VCaP (cell line): ENCODE measurements around the gene ITSN2.

ENCODE experiments used
- H3K27ac ChIP-seq: fragments of 450-650 bp; 2 replicates; pipeline ENCODE4 v1.5.1; 2017
- TF ChIP-seq, protein P1 (sequence below): fragments of 450-650 bp; conservative IDR thresholded peaks from 2 replicates; pipeline ENCODE4 v1.5.1; 2017; ENCODE audit warnings: mild to moderate bottlenecking, moderate library complexity

Gene ITSN2

DNA sequence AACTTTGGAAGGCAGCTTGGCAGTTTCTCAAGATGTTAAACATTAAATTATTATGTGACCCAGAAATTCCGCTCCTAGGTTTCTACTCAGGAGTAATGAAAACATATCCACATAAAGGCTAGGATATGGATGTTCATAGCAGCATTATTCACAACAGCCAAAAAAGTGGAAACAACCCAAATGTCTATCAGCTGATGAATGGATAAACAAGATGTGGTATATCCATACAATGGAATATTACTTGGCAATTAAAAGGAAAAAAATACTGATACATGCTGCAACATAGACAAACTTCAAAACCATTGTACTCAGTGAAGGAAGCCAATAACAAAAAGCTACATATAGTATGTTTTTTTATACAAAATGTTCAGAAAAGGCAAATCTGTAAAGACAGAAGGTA is 197.8 kb downstream of the ITSN2 start:
- TF ChIP-seq, protein P1, sequence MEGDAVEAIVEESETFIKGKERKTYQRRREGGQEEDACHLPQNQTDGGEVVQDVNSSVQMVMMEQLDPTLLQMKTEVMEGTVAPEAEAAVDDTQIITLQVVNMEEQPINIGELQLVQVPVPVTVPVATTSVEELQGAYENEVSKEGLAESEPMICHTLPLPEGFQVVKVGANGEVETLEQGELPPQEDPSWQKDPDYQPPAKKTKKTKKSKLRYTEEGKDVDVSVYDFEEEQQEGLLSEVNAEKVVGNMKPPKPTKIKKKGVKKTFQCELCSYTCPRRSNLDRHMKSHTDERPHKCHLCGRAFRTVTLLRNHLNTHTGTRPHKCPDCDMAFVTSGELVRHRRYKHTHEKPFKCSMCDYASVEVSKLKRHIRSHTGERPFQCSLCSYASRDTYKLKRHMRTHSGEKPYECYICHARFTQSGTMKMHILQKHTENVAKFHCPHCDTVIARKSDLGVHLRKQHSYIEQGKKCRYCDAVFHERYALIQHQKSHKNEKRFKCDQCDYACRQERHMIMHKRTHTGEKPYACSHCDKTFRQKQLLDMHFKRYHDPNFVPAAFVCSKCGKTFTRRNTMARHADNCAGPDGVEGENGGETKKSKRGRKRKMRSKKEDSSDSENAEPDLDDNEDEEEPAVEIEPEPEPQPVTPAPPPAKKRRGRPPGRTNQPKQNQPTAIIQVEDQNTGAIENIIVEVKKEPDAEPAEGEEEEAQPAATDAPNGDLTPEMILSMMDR, result no peak
- no peak overlapping the region for H3K27ac ChIP-seq

DNA sequence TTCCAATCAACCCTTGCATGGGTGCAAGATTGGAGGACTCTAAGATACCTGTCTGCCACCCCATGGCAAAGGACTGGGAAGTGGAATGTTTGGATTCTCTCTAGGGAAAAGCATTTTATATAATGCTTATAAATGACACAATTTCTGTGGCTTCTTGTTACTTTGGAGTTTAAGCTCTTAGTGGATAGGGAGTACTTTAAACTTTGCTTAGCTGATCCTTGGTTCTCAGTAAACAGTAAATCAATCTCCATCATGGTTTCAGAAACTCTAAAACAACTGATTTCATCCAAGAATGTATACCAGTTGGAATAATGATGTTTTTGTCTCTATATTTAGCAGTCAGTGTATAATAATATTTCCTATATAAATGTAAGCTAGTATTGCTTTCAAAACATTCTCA is 199.6 kb downstream of the ITSN2 start:
- H3K27ac ChIP-seq, result no peak overlapping the region
- TF ChIP-seq, protein P1, result no peak

DNA sequence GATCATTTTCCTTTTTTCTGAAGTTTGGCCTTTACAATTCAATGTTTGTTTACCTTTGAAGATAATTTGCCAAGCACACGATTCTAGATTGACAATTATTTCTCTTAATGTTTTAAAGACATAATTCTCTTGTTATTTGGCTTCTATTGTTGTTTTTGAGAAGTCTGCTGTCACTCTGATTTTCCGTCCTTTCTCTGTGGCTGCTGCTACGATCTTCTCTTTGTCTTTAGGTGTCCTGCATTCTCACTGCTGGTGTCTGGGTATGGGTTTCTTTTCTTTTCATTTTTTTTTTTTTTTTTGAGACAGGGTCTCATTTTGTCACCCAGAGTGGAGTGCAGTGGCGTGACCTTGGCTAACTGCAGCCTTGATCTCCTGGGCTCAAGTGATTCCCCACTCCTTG is 200.6 kb downstream of the ITSN2 start:
- TF ChIP-seq, protein P1, result no peak
- no peak overlapping the region for H3K27ac ChIP-seq

DNA sequence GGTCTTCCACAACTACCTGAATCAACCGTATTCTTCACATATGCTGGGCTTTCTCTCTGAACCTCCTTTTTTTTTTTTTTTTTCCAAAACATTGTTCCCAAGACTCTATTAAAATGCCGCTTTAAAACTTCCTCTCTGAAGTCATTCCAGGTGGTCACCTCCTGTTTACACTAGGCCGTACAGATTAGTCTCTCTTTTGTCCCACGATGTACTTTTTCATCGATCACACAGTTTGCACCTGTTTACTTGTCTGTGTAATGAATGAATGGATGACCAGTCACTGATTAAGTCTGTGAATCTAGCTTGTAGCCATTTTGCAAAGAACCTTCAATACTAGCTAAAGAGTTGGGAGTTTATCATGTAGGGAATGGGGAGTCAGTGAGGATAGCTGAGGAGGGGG is 202.2 kb downstream of the ITSN2 start:
- H3K27ac ChIP-seq, result no peak overlapping the region
- TF ChIP-seq, protein P1, result no peak

DNA sequence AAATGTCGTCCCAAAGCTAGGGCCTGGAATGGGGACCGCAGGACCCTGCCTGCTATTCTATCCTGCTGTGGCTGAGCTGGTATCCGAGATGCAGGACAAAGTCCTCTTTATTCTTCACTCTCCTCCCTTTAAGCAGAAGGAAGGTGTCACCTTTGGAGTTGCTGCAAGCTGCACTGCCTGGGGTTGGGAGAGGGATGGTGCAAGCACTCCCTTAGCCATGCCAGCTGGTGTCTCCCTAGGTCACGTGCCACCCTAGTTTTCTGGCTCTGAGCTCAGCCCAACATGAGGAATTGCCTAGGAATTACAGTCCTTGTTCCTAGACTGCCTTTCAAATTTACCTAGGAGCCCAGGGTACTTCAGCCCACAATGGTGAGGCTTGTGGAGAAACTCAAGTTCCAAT is 206.9 kb downstream of the ITSN2 start:
- TF ChIP-seq, protein P1, result no peak

More for the DNA sequence above, 206.9 kb downstream of the ITSN2 start:
- H3K27ac ChIP-seq, result no peak overlapping the region
